Gastroesophageal sphincter (tissue), 3 donors: Measurements from ENCODE around the gene TIMM8A.

Experiments used
- CTCF ChIP-seq, 4 experiments: fragments of 200-600 bp in 2 of 4; fragments of 450-650 bp in 2 of 4; sonication (generic) in 1 of 4; IDR thresholded peaks; one replicate each; pipeline ENCODE4 v1.5.1; 2017 to 2019; ENCODE audit warnings: antibody characterized with exemption in 4 of 4, mild to moderate bottlenecking in 2 of 4, moderate library complexity in 2 of 4
- POLR2A ChIP-seq, 2 donors: fragments of 450-650 bp; IDR thresholded peaks; one replicate each; pipeline ENCODE4 v1.6.1; 2017; ENCODE audit warnings: antibody characterized with exemption in 2 of 2, mild to moderate bottlenecking in 2 of 2, moderate library complexity in 1 of 2

- TF ChIP-seq POLR2A (IDR thresholded peaks at IDR 0.05) (no peak), CTCF (IDR thresholded peaks at IDR 0.05) (no peak)
These were observed 10.7 kb downstream of the TIMM8A start for GRCh38 chrX:101337776-101338271.
